ENCODE results near the gene EVL.

EVL gene

GRCh38 chr14:100115726-100116125 lies 50.5 kb downstream of the EVL start:
- no peak for ATAC-seq
- TF ChIP-seq GLIS3 (CRISPR knock-in tag; IDR thresholded peaks at IDR 0.05) (no peak), SNAI2 (CRISPR knock-in tag; IDR thresholded peaks at IDR 0.05) (no peak), CSDC2 (CRISPR knock-in tag; IDR thresholded peaks at IDR 0.05) (no peak), ZFP30 (CRISPR knock-in tag; IDR thresholded peaks at IDR 0.05) (no peak), RARB (CRISPR knock-in tag; IDR thresholded peaks at IDR 0.05) (no peak), ZFP3 (CRISPR knock-in tag; IDR thresholded peaks at IDR 0.05) (no peak), ZNF8 (CRISPR knock-in tag; IDR thresholded peaks at IDR 0.05) (no peak), ZNF70 (CRISPR knock-in tag; IDR thresholded peaks at IDR 0.05) (no peak), TCF4 (CRISPR knock-in tag; IDR thresholded peaks at IDR 0.05; ENCODE audit: borderline replicate concordance) (no peak), PPARA (CRISPR knock-in tag; IDR thresholded peaks at IDR 0.05; ENCODE audit: borderline replicate concordance) (no peak), OSR1 (CRISPR knock-in tag; IDR thresholded peaks at IDR 0.05) (no peak), BACH2 (CRISPR knock-in tag; IDR thresholded peaks at IDR 0.05; ENCODE audit: borderline replicate concordance) (no peak), POU6F1 (CRISPR knock-in tag; IDR thresholded peaks at IDR 0.05; ENCODE audit: borderline replicate concordance, low read depth) (no peak)

- ATAC-seq: no peak
These were observed 50.9 kb downstream of the EVL start for GRCh38 chr14:100116134-100116533.

More at GRCh38 chr14:100116134-100116533, 50.9 kb downstream of the EVL start:
- TF ChIP-seq TOX (CRISPR knock-in tag; IDR thresholded peaks at IDR 0.05; ENCODE audit: borderline replicate concordance) (no peak), ZNF565 (CRISPR knock-in tag; conservative IDR thresholded peaks at IDR 0.05; ENCODE audit: low read depth) (no peak), TSHZ2 (CRISPR knock-in tag; IDR thresholded peaks at IDR 0.05) (no peak), CREB5 (CRISPR knock-in tag; IDR thresholded peaks at IDR 0.05; ENCODE audit: low read depth) (no peak), ZNF8 (CRISPR knock-in tag; IDR thresholded peaks at IDR 0.05) (no peak), CSDC2 (CRISPR knock-in tag; IDR thresholded peaks at IDR 0.05) (no peak), PATZ1 (CRISPR knock-in tag; IDR thresholded peaks at IDR 0.05; ENCODE audit: borderline replicate concordance) (no peak), ISL1 (CRISPR knock-in tag; IDR thresholded peaks at IDR 0.05) (no peak), PPARA (CRISPR knock-in tag; IDR thresholded peaks at IDR 0.05; ENCODE audit: borderline replicate concordance) (no peak), OSR1 (CRISPR knock-in tag; IDR thresholded peaks at IDR 0.05) (no peak)

Data from SK-N-SH treated with all-trans-retinoic acid at 6 μM for 48 hours (cell line).